Left lobe of liver (tissue), 2 donors: ENCODE measurements around the gene GNG2. TPM values are rescaled to one million over a fixed set of nuclear protein-coding genes. Genes with fewer than 3 reads are reported as not detected.

ENCODE experiments used
- ATAC-seq: fragments of 200-7000 bp; cut with Tn5 transposase; one replicate; pipeline ENCODE4 v1.9.1; 2020; ENCODE audit warnings: mild to moderate bottlenecking, moderate library complexity
- DNase-seq: peaks from one replicate; pipeline ENCODE4 v3.0.0-alpha.2; 2020; ENCODE audit warnings: low spot score
- total RNA-seq: library from RNA; stranded (reverse); gene quantifications from one replicate; pipeline ENCODE4 v1.2.1, GENCODE V29; 2021
- donor health status: DM: no; HTN: no; CAD: no; lungs with moderate emphysema.
- donor health status: DM: no; HTN: yes; CAD: no.

GNG2 gene
- total RNA-seq, 1 donor from 2014 or later = 4.3 TPM

GRCh38 chr14:51855234-51855633 is 5.2 kb upstream of the GNG2 start:
- ATAC-seq (no peak), DNase-seq (no peak)

- no peak for ATAC-seq
Observed at GRCh38 chr14:51856792-51857296, 3.6 kb upstream of the GNG2 start.

DNA sequence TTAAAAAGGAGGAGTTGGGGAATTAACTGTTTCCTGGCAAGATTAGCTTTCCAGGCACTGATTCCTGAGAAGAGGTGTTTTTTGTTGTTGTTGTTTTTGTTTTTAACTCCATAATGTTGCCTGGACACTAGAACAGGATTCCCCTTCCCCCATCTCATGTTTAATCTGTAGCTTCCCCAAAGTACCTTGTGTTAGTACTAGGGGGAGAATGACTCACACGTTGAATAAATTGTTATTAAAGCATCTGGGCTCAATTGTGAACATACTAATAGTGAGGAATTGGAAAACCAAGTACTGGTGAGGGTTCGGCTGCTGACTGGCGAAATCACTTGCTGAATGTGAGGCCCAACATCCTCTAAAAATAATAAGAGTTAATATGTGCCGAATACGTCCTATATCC is 1.3 kb upstream of the GNG2 start:
- no peak for ATAC-seq

More at GRCh38 chr14:51856792-51857296, 3.6 kb upstream of the GNG2 start:
- DNase-seq = no peak

GRCh38 chr14:51860825-51861499 is 550 bp downstream of the GNG2 start:
- ATAC-seq (no peak), DNase-seq (no peak)

More for the DNA sequence above, 1.3 kb upstream of the GNG2 start:
- DNase-seq = no peak

GRCh38 chr14:51862176-51862796 is 1.9 kb downstream of the GNG2 start:
- no peak for DNase-seq
- ATAC-seq = no peak

DNA sequence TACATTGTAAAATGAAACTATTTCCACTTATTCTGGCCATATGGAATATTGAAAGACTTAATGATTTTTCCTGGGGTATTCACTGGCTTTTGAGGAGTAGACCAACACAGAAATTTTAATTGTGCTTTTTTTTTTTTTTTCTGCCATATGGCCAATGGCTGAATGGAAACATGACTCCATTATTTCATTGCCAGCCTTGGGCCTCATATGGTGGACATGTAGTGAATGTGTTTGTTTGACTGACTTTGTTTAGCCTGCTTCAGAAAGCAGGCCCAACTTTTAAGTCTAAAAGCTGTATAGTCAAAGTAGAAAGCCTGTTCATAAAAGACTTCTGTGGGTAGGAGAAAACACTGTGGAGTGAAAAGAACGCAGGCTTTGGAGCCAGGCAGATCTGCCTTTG is 2.4 kb downstream of the GNG2 start:
- no peak for ATAC-seq

DNA sequence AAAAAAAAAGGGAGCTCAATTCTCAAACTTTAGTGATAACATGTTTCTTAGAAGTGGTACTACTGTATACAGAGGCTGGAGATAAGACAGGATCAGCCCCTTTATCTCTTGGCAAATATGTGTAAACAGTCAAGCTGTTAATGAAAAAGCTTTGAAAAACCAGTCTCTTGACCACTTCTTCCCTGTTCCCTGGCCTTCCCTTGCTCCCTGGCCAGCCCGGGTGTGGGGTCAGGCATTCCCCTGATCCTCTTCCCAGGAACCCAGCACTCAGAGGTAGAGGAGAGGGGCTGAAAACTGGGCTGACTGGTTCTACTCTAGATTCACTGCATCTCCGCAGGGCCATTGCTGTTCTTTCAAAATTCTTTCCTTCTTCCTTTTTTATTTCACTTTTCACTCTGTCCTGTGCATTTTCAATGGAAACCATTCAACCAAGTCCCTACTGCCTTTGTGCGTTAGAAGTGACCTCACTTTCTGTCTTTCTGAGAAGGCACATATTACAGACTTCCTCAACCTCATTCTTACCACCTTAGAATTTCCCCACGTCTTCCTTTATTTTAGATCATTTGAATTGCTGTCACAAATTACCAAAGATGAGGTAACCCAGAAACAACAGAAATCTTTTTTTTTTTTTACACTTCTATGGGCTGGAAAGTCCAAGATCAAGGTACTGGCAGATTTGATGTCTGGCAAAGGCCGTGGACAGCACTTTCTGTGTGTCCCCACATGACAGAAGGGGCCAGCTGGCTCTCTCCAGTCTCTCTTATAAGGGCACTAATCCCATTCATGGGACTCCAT is 5.7 kb downstream of the GNG2 start:
- ATAC-seq (no peak), DNase-seq (no peak)

More for the DNA sequence above, 2.4 kb downstream of the GNG2 start:
- DNase-seq = no peak

DNA sequence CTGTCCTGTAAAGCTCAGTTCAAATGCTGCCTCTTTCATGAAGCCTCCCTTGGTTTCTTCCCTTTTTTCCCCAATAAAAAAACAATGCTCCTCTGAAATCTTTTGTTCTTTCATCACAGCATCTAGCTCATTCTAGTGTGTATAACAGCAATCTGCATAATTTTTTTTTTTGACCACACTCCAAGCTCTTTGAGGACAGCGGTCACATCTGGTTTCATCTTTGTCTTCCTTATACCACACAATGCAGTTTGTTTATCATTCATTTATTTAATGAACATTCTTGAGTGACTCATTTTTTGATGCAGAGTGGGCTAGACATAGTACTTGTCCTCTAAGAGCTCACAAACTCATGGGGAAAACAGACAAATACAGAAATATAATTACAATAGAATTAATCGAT is 7.3 kb downstream of the GNG2 start:
- ATAC-seq = no peak
- no peak for DNase-seq

- no peak for DNase-seq
- ATAC-seq = no peak
Observed at GRCh38 chr14:51868405-51868804, 8.0 kb downstream of the GNG2 start.

- DNase-seq = no peak
- ATAC-seq = no peak
Observed at GRCh38 chr14:51869411-51870100, 9.1 kb downstream of the GNG2 start.

- no peak for DNase-seq
- no peak for ATAC-seq
Observed at GRCh38 chr14:51870606-51871005, 10.2 kb downstream of the GNG2 start.

GRCh38 chr14:51871846-51872245 is 11.4 kb downstream of the GNG2 start:
- no peak for ATAC-seq

GRCh38 chr14:51872396-51872795 is 12.0 kb downstream of the GNG2 start:
- DNase-seq = no peak
- no peak for ATAC-seq

More at GRCh38 chr14:51871846-51872245, 11.4 kb downstream of the GNG2 start:
- no peak for DNase-seq

DNA sequence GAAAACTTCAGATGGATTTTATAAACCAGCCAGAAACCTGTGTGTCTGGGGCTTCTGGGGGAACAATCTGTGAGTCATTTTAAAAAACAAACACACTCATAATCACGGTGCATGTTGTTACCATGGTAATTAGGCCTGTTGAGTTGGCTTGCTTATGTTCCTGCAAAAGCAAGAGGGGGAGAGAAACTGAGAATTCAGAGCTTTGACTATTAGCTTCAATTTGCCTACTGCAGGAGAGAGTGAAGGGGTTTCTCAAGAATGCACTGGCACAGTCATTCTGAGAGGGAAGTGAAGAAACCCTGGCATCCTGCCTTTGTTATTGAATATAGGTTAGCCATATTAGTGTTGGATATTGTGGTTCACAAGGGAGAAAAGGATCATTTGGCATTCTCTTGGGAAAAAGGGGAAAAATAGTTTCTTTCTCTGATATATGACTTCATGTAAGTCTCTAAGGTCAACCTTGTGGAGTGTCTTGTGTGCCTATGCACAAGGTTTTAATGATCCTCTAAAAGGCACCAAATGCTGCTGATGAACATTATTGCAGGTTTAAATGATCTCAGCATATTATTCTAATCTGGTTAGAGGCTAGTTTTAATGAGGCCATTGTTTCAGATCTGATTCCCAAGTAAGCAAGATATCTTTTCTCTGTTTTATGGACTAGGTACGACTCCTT is 12.9 kb downstream of the GNG2 start:
- DNase-seq (no peak), ATAC-seq (peak; percentile 13)

GRCh38 chr14:51877810-51878209 is 17.4 kb downstream of the GNG2 start:
- DNase-seq = no peak

DNA sequence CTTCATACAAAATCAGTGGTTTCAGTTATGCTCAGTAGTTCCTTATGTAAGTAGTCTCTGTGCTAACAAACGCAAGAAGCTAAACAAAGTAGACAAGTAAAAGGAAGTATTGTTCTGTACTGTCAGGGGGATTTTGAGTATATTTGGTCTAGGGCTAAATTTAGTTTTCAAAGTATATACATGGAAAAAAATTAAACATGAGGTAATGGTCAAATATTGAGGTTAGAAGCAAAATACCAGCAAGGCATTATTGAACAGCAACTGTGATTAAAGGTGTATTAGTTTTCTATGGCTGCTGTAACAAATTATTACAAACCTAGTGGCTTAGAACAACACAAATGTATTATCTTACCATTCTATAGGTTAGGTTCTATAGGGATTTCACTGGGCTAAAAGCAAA is 18.8 kb downstream of the GNG2 start:
- DNase-seq (no peak), ATAC-seq (no peak)

More at GRCh38 chr14:51877810-51878209, 17.4 kb downstream of the GNG2 start:
- ATAC-seq = no peak

GRCh38 chr14:51880835-51881580 is 20.6 kb downstream of the GNG2 start:
- DNase-seq (no peak), ATAC-seq (no peak)

GRCh38 chr14:51881636-51882035 is 21.2 kb downstream of the GNG2 start:
- no peak for ATAC-seq
- DNase-seq = no peak

DNA sequence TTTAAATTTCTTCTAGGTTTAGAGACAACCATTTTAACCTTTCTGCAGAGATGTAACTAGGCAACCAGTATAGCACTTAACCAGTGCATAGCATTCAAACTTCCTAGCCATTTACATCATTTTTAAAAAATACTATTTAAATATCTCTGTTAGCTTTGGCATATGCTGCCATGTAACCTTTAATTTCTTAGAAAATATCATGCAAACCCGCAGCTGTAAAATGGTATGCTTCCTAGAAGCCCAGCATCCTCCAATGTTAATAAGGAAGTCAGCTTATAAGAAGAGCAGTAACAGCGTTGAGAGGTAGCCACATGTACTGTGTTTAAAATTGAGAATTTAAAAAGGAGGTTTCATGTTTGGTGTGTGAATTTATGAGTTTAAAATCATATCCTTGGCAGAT is 22.8 kb downstream of the GNG2 start:
- DNase-seq (no peak), ATAC-seq (no peak)
